ENCODE results near the gene GPR158.

- TF ChIP-seq POLR2AphosphoS5 (IDR thresholded peaks at IDR 0.05) = no peak
- no peak for TF ChIP-seq POLR2A (IDR thresholded peaks at IDR 0.05)
- no peak for TF ChIP-seq CTCF (IDR thresholded peaks at IDR 0.05)
These were observed 4.2 kb upstream of the GPR158 start for GRCh38 chr10:25170627-25171026.
